SU-DHL-6 (cell line): ENCODE data around the gene ADARB2.
"Not testable (repeated sequence)": the region's sequence is repeated elsewhere in the genome, so short reads cannot be mapped to it uniquely, and the experiment has no call there.

ENCODE experiments used
- H2AFZ ChIP-seq: fragments of 200-600 bp; sonication (generic); 2 replicates; pipeline ENCODE4 v1.6.1; 2014; ENCODE audit warnings: low read depth, mild to moderate bottlenecking, moderate library complexity, mixed read lengths, antibody characterized with exemption, low read length; ENCODE audit not compliant: severe bottlenecking
- H3F3A ChIP-seq: fragments of 200-600 bp; shearing (Covaris generic); 2 replicates; pipeline ENCODE4 v1.6.0; 2016; ENCODE audit warnings: antibody characterized with exemption, mild to moderate bottlenecking; ENCODE audit not compliant: insufficient read depth
- H3K27ac ChIP-seq: fragments of 200-600 bp; sonication (generic); 2 replicates; pipeline ENCODE4 v1.5.1; 2016; ENCODE audit warnings: low read depth, mild to moderate bottlenecking, low read length, moderate library complexity, mixed read lengths
- H3K27me3 ChIP-seq: fragments of 200-600 bp; sonication (generic), shearing (Covaris generic); 2 replicates; pipeline ENCODE4 v1.6.0; 2014; ENCODE audit warnings: mild to moderate bottlenecking, low read length
- H3K36me3 ChIP-seq: fragments of 200-600 bp; sonication (generic); 2 replicates; pipeline ENCODE4 v1.6.1; 2014; ENCODE audit warnings: mild to moderate bottlenecking, low read length, mixed read lengths
- H3K4me2 ChIP-seq: fragments of 300-600, 200-600 bp; shearing (Covaris generic), sonication (generic); 2 replicates; pipeline ENCODE4 v1.6.0; 2014; ENCODE audit warnings: low read length, low read depth, mild to moderate bottlenecking; ENCODE audit not compliant: poor library complexity, severe bottlenecking
- H3K4me3 ChIP-seq: fragments of 200-600 bp; sonication (generic); 2 replicates; pipeline ENCODE4 v1.5.1; 2014; ENCODE audit warnings: antibody characterized with exemption, low read length, mild to moderate bottlenecking, mixed read lengths; ENCODE audit not compliant: insufficient read depth, poor library complexity, severe bottlenecking
- H3K79me2 ChIP-seq: fragments of 200-600 bp; sonication (generic); 2 replicates; pipeline ENCODE4 v1.6.1; 2014; ENCODE audit warnings: mild to moderate bottlenecking, low read length, moderate library complexity; ENCODE audit not compliant: insufficient read depth
- H3K9ac ChIP-seq: fragments of 200-600 bp; sonication (generic); 2 replicates; pipeline ENCODE4 v1.7.0; 2014; ENCODE audit warnings: mild to moderate bottlenecking, low read length
- H3K9me2 ChIP-seq: fragments of 200-600 bp; sonication (generic); replicated peaks from 2 replicates; pipeline ENCODE4 v1.6.1; 2014; ENCODE audit warnings: low read length; ENCODE audit not compliant: insufficient read depth
- H3K9me3 ChIP-seq: fragments of 200-600 bp; sonication (generic); 2 replicates; pipeline ENCODE4 v1.6.1; 2014; ENCODE audit warnings: low read length, mixed read lengths; ENCODE audit not compliant: insufficient read depth
- H4K20me1 ChIP-seq: fragments of 200-600 bp; sonication (generic); 2 replicates; pipeline ENCODE4 v1.6.1; 2014; ENCODE audit warnings: low read depth, mild to moderate bottlenecking, antibody characterized with exemption, low read length, moderate library complexity, mixed read lengths
- EZH2phosphoT487 ChIP-seq: fragments of 200-600 bp; sonication (generic), shearing (Covaris generic); conservative IDR thresholded peaks from 2 replicates; pipeline ENCODE4 v1.6.1; 2018; ENCODE audit warnings: mild to moderate bottlenecking, antibody characterized with exemption, low read length, moderate library complexity, mixed read lengths
- TF ChIP-seq, protein P1 (sequence below): fragments of 200-600 bp; sonication (generic); IDR thresholded peaks from one replicate; pipeline ENCODE4 v1.5.1; 2017; ENCODE audit warnings: antibody characterized with exemption, mild to moderate bottlenecking, low read length, moderate library complexity; ENCODE audit not compliant: insufficient read depth, poor library complexity, severe bottlenecking

Gene ADARB2

DNA sequence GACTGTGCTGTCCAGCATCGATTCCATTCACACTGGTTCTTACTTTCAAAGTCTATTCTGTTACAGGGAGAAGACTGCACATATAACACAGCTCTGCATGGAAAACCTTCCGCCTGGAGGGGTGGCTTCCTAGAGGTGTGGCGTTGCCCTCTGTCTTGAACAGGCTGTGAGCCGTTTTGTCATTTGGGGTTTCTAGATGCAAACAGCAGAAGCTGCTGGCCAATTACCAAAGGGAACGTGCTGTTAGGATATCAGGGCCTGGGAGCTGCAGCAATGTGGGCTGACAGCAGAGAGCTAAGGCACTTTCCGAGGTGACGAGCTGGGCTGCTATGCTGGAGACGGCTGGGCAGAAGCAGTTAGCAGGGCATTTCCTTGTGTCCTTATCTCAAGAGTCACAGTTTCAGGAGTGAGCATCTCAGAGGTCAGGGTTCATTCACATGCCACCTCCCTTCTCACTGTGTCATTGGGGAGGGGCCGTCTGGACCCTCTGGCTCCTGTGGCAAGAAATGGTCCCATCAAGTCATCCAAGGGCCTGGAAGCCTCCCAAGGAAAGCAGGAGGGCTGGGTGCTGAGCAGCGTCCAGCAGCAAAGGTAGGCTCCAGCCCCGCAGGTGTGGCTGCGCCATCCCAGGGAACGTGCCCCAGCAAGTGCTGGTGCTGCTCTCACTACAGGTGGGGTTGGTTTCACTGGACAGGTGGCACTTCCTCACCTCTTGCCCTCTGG, 574.7 kb downstream of the ADARB2 start:
- Histone ChIP-seq H3K27ac (no peak overlapping the region), H3K4me3 (no peak overlapping the region), H3K9me3 (no peaks in the 10 kb centered on the region), H3F3A (no peaks in the 10 kb centered on the region), H4K20me1 (no peaks in the 10 kb centered on the region), H3K79me2 (no peaks in the 10 kb centered on the region), H3K36me3 (no peaks in the 10 kb centered on the region), H3K9ac (no peak overlapping the region), H3K27me3 (no peaks in the 10 kb centered on the region), H3K4me2 (no peak overlapping the region), H3K9me2 (no peaks in the 10 kb centered on the region), H2AFZ (no peak overlapping the region)
- TF ChIP-seq, protein P1, sequence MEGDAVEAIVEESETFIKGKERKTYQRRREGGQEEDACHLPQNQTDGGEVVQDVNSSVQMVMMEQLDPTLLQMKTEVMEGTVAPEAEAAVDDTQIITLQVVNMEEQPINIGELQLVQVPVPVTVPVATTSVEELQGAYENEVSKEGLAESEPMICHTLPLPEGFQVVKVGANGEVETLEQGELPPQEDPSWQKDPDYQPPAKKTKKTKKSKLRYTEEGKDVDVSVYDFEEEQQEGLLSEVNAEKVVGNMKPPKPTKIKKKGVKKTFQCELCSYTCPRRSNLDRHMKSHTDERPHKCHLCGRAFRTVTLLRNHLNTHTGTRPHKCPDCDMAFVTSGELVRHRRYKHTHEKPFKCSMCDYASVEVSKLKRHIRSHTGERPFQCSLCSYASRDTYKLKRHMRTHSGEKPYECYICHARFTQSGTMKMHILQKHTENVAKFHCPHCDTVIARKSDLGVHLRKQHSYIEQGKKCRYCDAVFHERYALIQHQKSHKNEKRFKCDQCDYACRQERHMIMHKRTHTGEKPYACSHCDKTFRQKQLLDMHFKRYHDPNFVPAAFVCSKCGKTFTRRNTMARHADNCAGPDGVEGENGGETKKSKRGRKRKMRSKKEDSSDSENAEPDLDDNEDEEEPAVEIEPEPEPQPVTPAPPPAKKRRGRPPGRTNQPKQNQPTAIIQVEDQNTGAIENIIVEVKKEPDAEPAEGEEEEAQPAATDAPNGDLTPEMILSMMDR: no peak
- TF ChIP-seq EZH2phosphoT487: no peak

DNA sequence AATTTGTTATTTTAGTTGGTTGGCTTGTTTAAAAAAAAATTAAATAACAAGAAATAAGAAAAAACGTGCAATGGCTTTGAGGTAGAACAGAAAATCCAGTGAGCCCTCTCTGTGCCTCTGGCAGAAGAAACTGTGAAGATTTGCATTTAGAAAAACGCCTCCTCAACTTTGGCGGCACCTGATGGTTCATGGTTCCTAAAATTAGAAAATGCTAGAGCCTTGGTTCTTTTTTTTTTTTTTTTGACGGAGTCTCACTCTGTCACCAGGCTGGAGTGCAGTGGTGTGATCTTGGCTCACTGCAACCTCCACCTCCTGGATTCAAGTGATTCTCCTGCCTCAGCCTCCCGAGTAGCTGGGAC, 576.0 kb downstream of the ADARB2 start:
- not testable (repeated sequence) for H3K4me2 ChIP-seq, H3K27me3 ChIP-seq

DNA sequence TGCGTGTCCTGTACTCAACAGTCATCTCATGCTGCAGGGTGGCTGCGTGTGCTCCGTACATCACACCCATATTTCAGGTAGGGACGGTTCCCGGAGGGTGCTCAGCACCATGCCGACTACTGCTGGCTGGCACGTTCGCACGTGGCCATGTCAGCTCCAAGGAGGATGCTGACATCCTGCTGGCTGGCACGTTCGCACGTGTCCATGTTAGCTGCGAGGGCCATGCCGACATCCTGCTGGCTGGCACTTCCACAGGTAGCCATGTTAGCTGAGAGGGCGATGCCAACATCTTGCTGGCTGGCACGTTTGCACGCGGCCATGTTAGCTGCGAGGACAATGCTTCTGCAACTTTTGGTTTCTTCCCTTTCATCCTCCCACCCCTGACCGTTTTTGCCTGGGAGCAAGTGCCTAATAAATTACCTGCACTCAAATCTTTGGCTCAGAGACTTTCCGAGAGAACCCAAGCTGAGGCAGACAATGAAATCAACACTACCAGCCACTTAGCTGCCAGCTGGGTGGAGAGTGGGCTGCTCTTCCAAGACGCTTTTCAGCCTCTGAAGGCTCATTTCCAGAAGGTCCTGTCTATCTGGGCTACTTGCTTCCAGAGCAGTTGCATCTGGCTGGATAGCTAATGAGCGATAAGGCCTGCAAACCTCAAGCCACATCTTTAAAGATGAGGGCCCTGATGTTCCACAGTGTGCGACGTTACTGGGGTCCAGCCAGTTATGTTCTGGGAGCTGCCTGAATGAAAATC, 576.6 kb downstream of the ADARB2 start:
- Histone ChIP-seq H3K4me2 (no peak overlapping the region), H3F3A (no peaks in the 10 kb centered on the region), H3K9me2 (no peaks in the 10 kb centered on the region), H2AFZ (no peak overlapping the region), H3K9me3 (no peaks in the 10 kb centered on the region), H3K4me3 (no peak overlapping the region), H3K36me3 (no peaks in the 10 kb centered on the region), H4K20me1 (no peaks in the 10 kb centered on the region), H3K79me2 (no peaks in the 10 kb centered on the region), H3K27ac (no peak overlapping the region), H3K9ac (no peak overlapping the region), H3K27me3 (no peaks in the 10 kb centered on the region)
- no peak for TF ChIP-seq EZH2phosphoT487
- TF ChIP-seq, protein P1: no peak

More for the DNA sequence above, 576.0 kb downstream of the ADARB2 start:
- H3K9ac ChIP-seq, H2AFZ ChIP-seq, H3K9me2 ChIP-seq, H3K36me3 ChIP-seq, H3K27ac ChIP-seq, H3K79me2 ChIP-seq, H4K20me1 ChIP-seq, H3K9me3 ChIP-seq, H3K4me3 ChIP-seq, H3F3A ChIP-seq: not testable (repeated sequence)
